Right atrium auricular region (tissue), 2 donors: Measurements from ENCODE around the gene APBA1. TPM values are rescaled to one million over a fixed set of nuclear protein-coding genes. Genes with fewer than 3 reads are reported as not detected.

Experiments used
- DNase-seq: peaks from one replicate; pipeline ENCODE4 v3.0.0-alpha.2; 2019; ENCODE audit warnings: low spot score
- H3K27ac ChIP-seq, 2 donors: fragments of 200-600 bp; sonication (generic); 1 replicate in 1 of 2; 2 replicates in 1 of 2; pipeline ENCODE4 v1.5.1; 2016 to 2019
- H3K27me3 ChIP-seq, 2 donors: fragments of 200-600 bp; sonication (generic); one replicate each; pipeline versions ENCODE4 v1.5.1 to v1.6.0; 2017 to 2019
- H3K36me3 ChIP-seq: fragments of 200-600 bp; sonication (generic); one replicate; pipeline ENCODE4 v1.5.1; 2016
- H3K4me1 ChIP-seq, 2 donors: fragments of 200-600 bp; sonication (generic); one replicate each; pipeline versions ENCODE4 v1.5.1 to v1.6.0; 2017 to 2019
- H3K4me3 ChIP-seq, 2 donors: fragments of 200-600 bp; sonication (generic); 1 replicate in 1 of 2; 2 replicates in 1 of 2; pipeline ENCODE4 v1.5.1; 2017 to 2019; ENCODE audit warnings: mild to moderate bottlenecking in 1 of 2, moderate library complexity in 1 of 2
- H3K9me3 ChIP-seq, 2 donors: fragments of 200-600 bp; sonication (generic); one replicate each; pipeline ENCODE4 v1.5.1; 2019
- CTCF ChIP-seq, 2 donors: fragments of 200-600 bp; sonication (generic); IDR thresholded peaks; one replicate each; pipeline ENCODE4 v1.5.1; 2019; ENCODE audit warnings: antibody characterized with exemption in 2 of 2
- total RNA-seq, 2 donors: library from RNA; depleted of rRNA; stranded (reverse); fragments of >200 nt; gene quantifications; one replicate each; pipeline ENCODE4 v1.1.0, GENCODE V29; 2016

The APBA1 gene
- total RNA-seq, 2 donors from 2014 or later: 5.6 to 12.1 TPM

- TF ChIP-seq CTCF (IDR thresholded peaks at IDR 0.05): no peak
- Histone ChIP-seq H3K36me3 (peaks cover 17% of the 10 kb centered on the region), H3K27me3 (no peaks in the 10 kb centered on the region), H3K4me3 (no peak overlapping the region), H3K27ac (peak overlapping the region; percentile 77 to 91), H3K9me3 (no peaks in the 10 kb centered on the region), H3K4me1 (peaks cover 0 to 33% of the 10 kb centered on the region in 2 donors)
- no peak for DNase-seq
These were observed 280.2 kb downstream of the APBA1 start for GRCh38 chr9:69391946-69392345.

GRCh38 chr9:69391487-69391886, 280.7 kb downstream of the APBA1 start:
- Histone ChIP-seq H3K27me3 (no peaks in the 10 kb centered on the region), H3K36me3 (peaks cover 19% of the 10 kb centered on the region), H3K4me1 (peaks cover 0 to 37% of the 10 kb centered on the region in 2 donors), H3K27ac (peak overlapping the region; percentile 77 to 91), H3K9me3 (no peaks in the 10 kb centered on the region), H3K4me3 (no peak overlapping the region)
- no peak for DNase-seq
- no peak for TF ChIP-seq CTCF (IDR thresholded peaks at IDR 0.05)

- no peak for TF ChIP-seq CTCF (IDR thresholded peaks at IDR 0.05)
- H3K4me1 ChIP-seq: peaks cover 0 to 41% of the 10 kb centered on the region in 2 donors
- H3K27me3 ChIP-seq: no peaks in the 10 kb centered on the region
- H3K27ac ChIP-seq: no peak overlapping the region
- DNase-seq: no peak
- no peaks in the 10 kb centered on the region for H3K9me3 ChIP-seq
- no peak overlapping the region for H3K4me3 ChIP-seq
- H3K36me3 ChIP-seq: peaks cover 27% of the 10 kb centered on the region
These were observed 282.7 kb downstream of the APBA1 start for GRCh38 chr9:69389437-69389995.

- Histone ChIP-seq H3K27me3 (no peaks in the 10 kb centered on the region), H3K4me1 (peaks cover 0 to 38% of the 10 kb centered on the region in 2 donors), H3K4me3 (no peak overlapping the region), H3K27ac (no peak overlapping the region), H3K9me3 (no peaks in the 10 kb centered on the region), H3K36me3 (peaks cover 35% of the 10 kb centered on the region)
- no peak for DNase-seq
- TF ChIP-seq CTCF (IDR thresholded peaks at IDR 0.05): no peak
These were observed 283.6 kb downstream of the APBA1 start for GRCh38 chr9:69388596-69388995.

GRCh38 chr9:69386651-69387050, 285.5 kb downstream of the APBA1 start:
- TF ChIP-seq CTCF (IDR thresholded peaks at IDR 0.05): no peak
- DNase-seq: no peak
- Histone ChIP-seq H3K27me3 (no peaks in the 10 kb centered on the region), H3K36me3 (peaks cover 38% of the 10 kb centered on the region), H3K4me3 (no peak overlapping the region), H3K9me3 (no peaks in the 10 kb centered on the region), H3K4me1 (peaks cover 0 to 22% of the 10 kb centered on the region in 2 donors), H3K27ac (peak overlapping the region; percentile 55 to 81)

GRCh38 chr9:69385581-69386033, 286.6 kb downstream of the APBA1 start:
- no peak overlapping the region for H3K27ac ChIP-seq
- H3K4me1 ChIP-seq: peaks cover 0 to 26% of the 10 kb centered on the region in 2 donors
- TF ChIP-seq CTCF (IDR thresholded peaks at IDR 0.05): no peak
- H3K36me3 ChIP-seq: peaks cover 38% of the 10 kb centered on the region
- no peak for DNase-seq
- H3K4me3 ChIP-seq: no peak overlapping the region
- H3K9me3 ChIP-seq: no peaks in the 10 kb centered on the region
- no peaks in the 10 kb centered on the region for H3K27me3 ChIP-seq
